IMR-90 (cell line): ENCODE measurements around the gene GPR37. TPM values are rescaled to one million over a fixed set of nuclear protein-coding genes. Genes with fewer than 3 reads are reported as not detected.

Experiments
- ATAC-seq: fragments of 200-7000 bp; cut with Tn5 transposase; 2 replicates; pipeline ENCODE4 v1.9.1; 2020; ENCODE audit warnings: low read depth, mild to moderate bottlenecking, moderate library complexity
- BruUV-seq: library from RNA; stranded (reverse); fragments of 400-500 nt; replicated peaks from 2 replicates; lab custom pipeline; 2021; lab: Mats Ljungman, UMichigan
- CTCF ChIA-PET: fragments of 300-600 bp; formaldehyde crosslinking; extraction: SDS; loops from one replicate; lab custom pipeline; 2021; ENCODE audit warnings: antibody characterized with exemption; lab: Yijun Ruan, JAX
- POLR2A ChIA-PET: fragments of 300-600 bp; sonication (Branson Sonifier 250); formaldehyde crosslinking; loops from one replicate; lab custom pipeline; 2022; ENCODE audit warnings: antibody characterized with exemption; ENCODE audit not compliant: unreplicated experiment; lab: Charles Lee
- DNase-seq: peaks from one replicate; pipeline ENCODE4 v3.0.0; 2013
- H2AFZ ChIP-seq: replicated peaks from 2 replicates; pipeline ENCODE3; 2013; ENCODE audit warnings: low read length, mild to moderate bottlenecking; ENCODE audit not compliant: poor library complexity
- H2AK5ac ChIP-seq: 2 replicates; pipeline ENCODE4 v1.6.1; 2013; ENCODE audit warnings: low read depth, low read length, inconsistent platforms
- H2AK9ac ChIP-seq: replicated peaks from 2 replicates; pipeline ENCODE3; 2013; ENCODE audit warnings: mild to moderate bottlenecking, low read depth, low read length, moderate library complexity; ENCODE audit not compliant: poor library complexity
- H2BK120ac ChIP-seq: 2 replicates; pipeline ENCODE4 v1.6.1; 2013; ENCODE audit warnings: low read depth, low read length, inconsistent platforms
- H2BK15ac ChIP-seq: 3 replicates; pipeline ENCODE4 v1.6.1; 2013; ENCODE audit warnings: low read depth, low read length, inconsistent platforms
- H2BK20ac ChIP-seq: 2 replicates; pipeline ENCODE4 v1.6.1; 2013; ENCODE audit warnings: low read depth, mild to moderate bottlenecking, inconsistent platforms, low read length, moderate library complexity
- H2BK5ac ChIP-seq: 2 replicates; pipeline ENCODE4 v1.6.1; 2013; ENCODE audit warnings: mild to moderate bottlenecking, low read depth, low read length, inconsistent platforms; ENCODE audit not compliant: poor library complexity, severe bottlenecking
- H3K14ac ChIP-seq: replicated peaks from 2 replicates; pipeline ENCODE4 v1.6.1; 2013; ENCODE audit warnings: low read depth, low read length, inconsistent platforms
- H3K18ac ChIP-seq: 2 replicates; pipeline ENCODE4 v1.6.1; 2013; ENCODE audit warnings: low read depth, low read length, control low read depth
- H3K23ac ChIP-seq: 2 replicates; pipeline ENCODE4 v1.6.1; 2013; ENCODE audit warnings: low read depth, low read length, inconsistent platforms
- H3K27ac ChIP-seq: 2 replicates; pipeline ENCODE4 v1.5.1; 2013; ENCODE audit warnings: mild to moderate bottlenecking, control low read depth, low read length; ENCODE audit not compliant: insufficient read depth
- H3K27me3 ChIP-seq: 2 replicates; pipeline ENCODE4 v1.6.1; 2013; ENCODE audit warnings: low read length; ENCODE audit not compliant: control insufficient read depth, insufficient read depth
- H3K36me3 ChIP-seq: 2 replicates; pipeline ENCODE4 v1.6.1; 2013; ENCODE audit warnings: low read length, mixed read lengths; ENCODE audit not compliant: control insufficient read depth, insufficient read depth
- H3K4ac ChIP-seq: 2 replicates; pipeline ENCODE4 v1.6.1; 2013; ENCODE audit warnings: low read depth, low read length, inconsistent platforms
- H3K4me1 ChIP-seq: 2 replicates; pipeline ENCODE4 v1.6.1; 2013; ENCODE audit warnings: low read length, mixed read lengths; ENCODE audit not compliant: control insufficient read depth, insufficient read depth
- H3K4me2 ChIP-seq: 2 replicates; pipeline ENCODE4 v1.6.1; 2013; ENCODE audit warnings: low read depth, mild to moderate bottlenecking, control low read depth, low read length, moderate library complexity
- H3K4me3 ChIP-seq: 2 replicates; pipeline ENCODE4 v1.5.1; 2013; ENCODE audit warnings: low read depth, mild to moderate bottlenecking, control low read depth, low read length, moderate library complexity; ENCODE audit not compliant: insufficient read depth
- H3K56ac ChIP-seq: 2 replicates; pipeline ENCODE4 v1.6.1; 2013; ENCODE audit warnings: low read length, inconsistent platforms; ENCODE audit not compliant: insufficient read depth; ENCODE audit errors: extremely low read depth
- H3K79me1 ChIP-seq, 2 experiments: 2 replicates each; pipeline ENCODE4 v1.6.1; 2013; ENCODE audit warnings: low read length in 2 of 2, inconsistent platforms in 1 of 2, low read depth in 1 of 2
- H3K9ac ChIP-seq: 2 replicates; pipeline ENCODE4 v1.6.1; 2013; ENCODE audit warnings: low read depth, low read length, control low read depth
- H3K9me1 ChIP-seq: 2 replicates; pipeline ENCODE4 v1.6.1; 2013; ENCODE audit warnings: low read length, inconsistent platforms; ENCODE audit not compliant: insufficient read depth
- H3K9me3 ChIP-seq: 2 replicates; pipeline ENCODE4 v1.6.1; 2013; ENCODE audit warnings: low read length; ENCODE audit not compliant: control insufficient read depth, insufficient read depth
- H4K20me1 ChIP-seq: 2 replicates; pipeline ENCODE4 v1.6.1; 2013; ENCODE audit warnings: low read length, inconsistent platforms; ENCODE audit not compliant: insufficient read depth
- H4K5ac ChIP-seq: 2 replicates; pipeline ENCODE4 v1.6.1; 2013; ENCODE audit warnings: mild to moderate bottlenecking, low read depth, low read length, control low read depth
- H4K8ac ChIP-seq, 2 experiments: 2 replicates each; pipeline ENCODE4 v1.6.1; 2013; ENCODE audit warnings: low read depth in 2 of 2, low read length in 2 of 2, control low read depth in 1 of 2, inconsistent platforms in 1 of 2
- H4K91ac ChIP-seq: 2 replicates; pipeline ENCODE4 v1.6.1; 2013; ENCODE audit warnings: low read depth, low read length, inconsistent platforms; ENCODE audit not compliant: insufficient read depth
- BHLHE40 ChIP-seq: fragments of 150-350 bp; IDR thresholded peaks from 2 replicates; pipeline ENCODE4 v1.6.1; 2016; ENCODE audit warnings: mild to moderate bottlenecking, low read depth, low read length
- ELK1 ChIP-seq: fragments of 150-350 bp; IDR thresholded peaks from 2 replicates; pipeline ENCODE4 v1.6.1; 2016; ENCODE audit warnings: low read depth, mild to moderate bottlenecking, low read length, moderate library complexity, borderline replicate concordance
- FOS ChIP-seq: fragments of 150-350 bp; IDR thresholded peaks from 2 replicates; pipeline ENCODE4 v1.6.1; 2016; ENCODE audit warnings: low read depth, low read length
- MAFK ChIP-seq: IDR thresholded peaks from 2 replicates; pipeline ENCODE4 v1.6.1; 2012; ENCODE audit warnings: low read depth, low read length, improper control_type of control experiment
- MAZ ChIP-seq: IDR thresholded peaks from 2 replicates; pipeline ENCODE4 v1.6.1; 2012; ENCODE audit warnings: low read depth, mild to moderate bottlenecking, low read length, improper control_type of control experiment, moderate library complexity, borderline replicate concordance
- USF2 ChIP-seq: fragments of 150-350 bp; IDR thresholded peaks from 2 replicates; pipeline ENCODE4 v1.6.1; 2017; ENCODE audit warnings: mild to moderate bottlenecking, antibody characterized with exemption, low read length, low read depth
- WGBS, 2 experiments: methylation state at CpG; one replicate each; pipeline versions ENCODE4 v1.1.5 to v1.1.7; 2013; ENCODE audit warnings: missing lambda C conversion rate in 2 of 2; ENCODE audit not compliant: insufficient read length in 1 of 2; ENCODE audit errors: extremely low coverage in 2 of 2; 5-methylcytosine and 5-hydroxymethylcytosine counted together
- dilution Hi-C: fragments of 300-500 bp; cut with HindIII; formaldehyde crosslinking; loops from one replicate; pipeline ENCODE4 v1.14.3; 2018; ENCODE audit warnings: low sequenced_read_pairs; ENCODE audit not compliant: unreplicated experiment
- in situ Hi-C: fragments of 300-500 bp; cut with MboI; formaldehyde crosslinking; loops from 3 replicates; pipeline ENCODE4 v1.14.3; 2019; ENCODE audit warnings: low sequenced_read_pairs, inconsistent platforms, mixed read lengths
- intact Hi-C: fragments of 100-400 bp; cut with micrococcal nuclease; formaldehyde crosslinking; loops from 2 replicates; pipeline ENCODE4 v1.10.0; 2022
- polyA plus RNA-seq, 3 experiments: library from polyadenylated mRNA; depleted of rRNA; stranded (reverse); fragments of >200 nt; gene quantifications; 2 replicates each; pipeline ENCODE4 v1.2.3, GENCODE V29; 2012; ENCODE audit warnings: low replicate concordance in 1 of 3
- total RNA-seq: library from RNA; depleted of rRNA; stranded (reverse); fragments of >200 nt; gene quantifications from 2 replicates; pipeline ENCODE4 v1.2.3, GENCODE V29; 2012

Gene GPR37
- total and polyA plus RNA-seq, 2 of the 4 experiments (the other 2 are of a cell fraction): 4.6 to 9.3 TPM

GRCh38 chr7:124724507-124725192 lies 40.9 kb downstream of the GPR37 start:
- Histone ChIP-seq H2BK15ac (0 out of 3 replicates have a peak overlapping the region, but pooled peaks have one; percentile 44), H3K23ac (no peak overlapping the region), H3K27ac (no peak overlapping the region), H4K5ac (no peak overlapping the region), H3K18ac (no peak overlapping the region; the same call in 1 of the 2 replicates), H2AK5ac (peak overlapping the region; percentile 47), H3K9me3 (no peaks in the 10 kb centered on the region), H3K27me3 (no peaks in the 10 kb centered on the region), H3K4me1 (peaks cover 2% of the 10 kb centered on the region), H2AK9ac (no peak overlapping the region), H2BK5ac (no peak overlapping the region), H3K9me1 (peaks cover 5% of the 10 kb centered on the region), H2BK120ac (peak overlapping the region; percentile 33; the same call in 1 of the 2 replicates), H3K9ac (no peak overlapping the region), H3K79me1 (no peaks in the 10 kb centered on the region), H4K91ac (peak overlapping the region; percentile 18; the same call in 1 of the 2 replicates), H3K14ac (no peak overlapping the region), H2BK20ac (peak overlapping the region; percentile 55), H3K4me3 (no peak overlapping the region), H4K8ac (no peak overlapping the region), H2AFZ (no peak overlapping the region), H3K4ac (no peak overlapping the region), H3K4me2 (no peak overlapping the region), H3K56ac (no peak overlapping the region), H3K36me3 (no peaks in the 10 kb centered on the region), H4K20me1 (no peaks in the 10 kb centered on the region)
- intact Hi-C loops: loop anchor here (10.0 kb wide), 1 partner anchor 190 kb away; no protein-coding TSS in a partner anchor
- ChIA-PET CTCF (no interaction called here), POLR2A (no interaction called here)
- no peak for ATAC-seq
- in situ Hi-C loops: no loop called here
- BruUV-seq: no TSS peak
- dilution Hi-C loops: no loop called here
- WGBS, 2 experiments: no CpG with 5 or more reads among the region's 4 CpGs
- no peak for DNase-seq
- TF ChIP-seq MAFK (no peak), MAZ (no peak), USF2 (no peak), BHLHE40 (no peak), FOS (no peak), ELK1 (no peak)
